Mammary epithelial cell (primary cell): ENCODE measurements around the gene KRTAP10-3.

Source experiments
- EZH2 ChIP-seq: IDR thresholded peaks from 2 replicates; pipeline ENCODE4 v1.6.1; 2012; ENCODE audit warnings: low read length, inconsistent platforms, borderline replicate concordance
- TF ChIP-seq, protein P1 (sequence below), 2 donors: IDR thresholded peaks in 1 of 2; conservative IDR thresholded peaks in 1 of 2; 2 replicates each; pipeline ENCODE4 v1.5.1; 2011 to 2012; ENCODE audit warnings: inconsistent platforms in 2 of 2, low read length in 2 of 2, mild to moderate bottlenecking in 2 of 2, control low read depth in 1 of 2, low read depth in 1 of 2; ENCODE audit not compliant: insufficient read depth in 1 of 2; ENCODE audit errors: extremely low read depth in 1 of 2

DNA sequence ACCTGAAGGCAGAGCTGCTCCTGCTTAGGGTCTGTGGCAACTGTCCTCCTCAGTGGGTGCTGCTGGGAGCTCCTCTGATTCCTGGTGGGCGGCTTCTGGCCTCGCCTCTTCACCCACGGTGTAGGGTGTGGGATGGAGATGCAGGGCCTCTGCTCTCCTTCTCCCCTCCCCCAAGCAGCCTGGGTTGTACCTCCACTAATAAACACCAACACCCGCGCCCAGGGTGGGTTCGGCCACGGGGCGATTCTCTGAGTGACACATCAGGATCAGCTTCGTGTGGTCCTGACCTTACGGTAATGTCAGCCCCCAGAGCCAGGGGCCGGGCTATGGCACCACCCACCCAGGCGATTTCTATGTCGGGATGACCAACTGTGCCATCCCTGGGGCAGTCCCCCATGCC is 42.3 kb downstream of the KRTAP10-3 start:
- TF ChIP-seq, protein P1, sequence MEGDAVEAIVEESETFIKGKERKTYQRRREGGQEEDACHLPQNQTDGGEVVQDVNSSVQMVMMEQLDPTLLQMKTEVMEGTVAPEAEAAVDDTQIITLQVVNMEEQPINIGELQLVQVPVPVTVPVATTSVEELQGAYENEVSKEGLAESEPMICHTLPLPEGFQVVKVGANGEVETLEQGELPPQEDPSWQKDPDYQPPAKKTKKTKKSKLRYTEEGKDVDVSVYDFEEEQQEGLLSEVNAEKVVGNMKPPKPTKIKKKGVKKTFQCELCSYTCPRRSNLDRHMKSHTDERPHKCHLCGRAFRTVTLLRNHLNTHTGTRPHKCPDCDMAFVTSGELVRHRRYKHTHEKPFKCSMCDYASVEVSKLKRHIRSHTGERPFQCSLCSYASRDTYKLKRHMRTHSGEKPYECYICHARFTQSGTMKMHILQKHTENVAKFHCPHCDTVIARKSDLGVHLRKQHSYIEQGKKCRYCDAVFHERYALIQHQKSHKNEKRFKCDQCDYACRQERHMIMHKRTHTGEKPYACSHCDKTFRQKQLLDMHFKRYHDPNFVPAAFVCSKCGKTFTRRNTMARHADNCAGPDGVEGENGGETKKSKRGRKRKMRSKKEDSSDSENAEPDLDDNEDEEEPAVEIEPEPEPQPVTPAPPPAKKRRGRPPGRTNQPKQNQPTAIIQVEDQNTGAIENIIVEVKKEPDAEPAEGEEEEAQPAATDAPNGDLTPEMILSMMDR (conservative IDR thresholded peaks at IDR 0.05 in 1 of 2, IDR thresholded peaks at IDR 0.05 in 1 of 2; ENCODE audit: extremely low read depth in 1 of 2, insufficient read depth in 1 of 2, low read depth in 1 of 2, low read length in 2 of 2) = no peak
- no peak for TF ChIP-seq EZH2
